Gastrocnemius medialis (tissue), 4 donors: Measurements from ENCODE around the gene SCN10A.

Experiments
- CTCF ChIP-seq, 5 experiments: fragments of 450-650 bp in 3 of 5; fragments of 200-600 bp in 2 of 5; sonication (generic) in 2 of 5; IDR thresholded peaks in 4 of 5; conservative IDR thresholded peaks in 1 of 5; 1 replicate in 4 of 5; 2 replicates in 1 of 5; pipeline ENCODE4 v1.5.1; 2016 to 2019; ENCODE audit warnings: antibody characterized with exemption in 5 of 5, mild to moderate bottlenecking in 3 of 5, moderate library complexity in 3 of 5
- POLR2A ChIP-seq, 2 donors: fragments of 450-650 bp; IDR thresholded peaks; one replicate each; pipeline ENCODE4 v1.6.1; 2017; ENCODE audit warnings: antibody characterized with exemption in 2 of 2, mild to moderate bottlenecking in 2 of 2, moderate library complexity in 2 of 2

DNA sequence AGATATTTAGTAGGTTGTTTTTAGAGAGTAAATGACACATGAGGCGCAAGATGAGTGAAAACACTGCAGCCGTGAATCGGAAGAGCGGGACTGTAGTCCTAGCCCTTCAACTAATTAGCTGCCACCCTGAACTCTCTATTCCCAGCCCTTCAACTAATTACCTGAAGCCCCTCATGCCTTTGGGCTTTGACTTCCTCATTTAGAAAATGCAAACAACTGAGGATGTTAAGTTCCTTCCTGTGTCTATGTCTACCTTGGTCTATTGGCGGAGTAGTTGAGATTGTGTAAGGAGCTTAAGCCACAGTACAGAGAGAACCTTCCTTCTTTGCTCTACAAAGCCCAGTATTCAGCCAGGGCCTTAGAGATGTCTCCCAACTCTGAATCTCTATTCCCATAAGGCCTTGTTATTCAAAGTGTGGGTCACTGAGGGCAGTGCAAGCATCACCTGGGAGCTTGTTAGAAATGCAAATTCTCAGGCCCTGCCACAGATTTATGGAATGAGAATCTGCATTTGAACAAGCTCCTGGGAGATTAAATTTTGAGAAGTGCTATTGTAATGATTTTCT is 94.7 kb downstream of the SCN10A start:
- TF ChIP-seq CTCF (IDR thresholded peaks at IDR 0.05 in 4 of 5, conservative IDR thresholded peaks at IDR 0.05 in 1 of 5) (no peak), POLR2A (IDR thresholded peaks at IDR 0.05) (no peak)
